ENCODE measurements around the gene PTK6.

DNA sequence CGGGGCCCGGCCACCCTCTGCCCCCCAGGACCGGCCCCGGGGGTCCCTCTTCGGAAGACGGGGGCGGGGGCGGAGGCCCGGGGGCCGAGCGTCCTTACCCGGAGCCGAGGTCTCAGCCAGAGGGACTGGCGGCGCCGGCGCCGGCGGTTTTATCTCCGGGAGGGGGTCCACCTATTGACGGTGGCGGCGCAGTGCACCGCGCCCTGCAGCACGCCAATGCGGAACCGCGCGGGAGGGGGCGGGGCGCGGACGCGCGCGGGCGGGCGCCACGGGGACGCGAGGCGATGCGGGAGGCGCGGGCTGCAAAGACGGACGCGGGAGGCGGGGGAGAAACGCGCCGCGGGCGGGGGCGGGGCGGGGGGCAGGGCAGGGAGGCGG is 38.2 kb downstream of the PTK6 start, which contains the start of gene EEF1A2:
- TF ChIP-seq, protein P1, sequence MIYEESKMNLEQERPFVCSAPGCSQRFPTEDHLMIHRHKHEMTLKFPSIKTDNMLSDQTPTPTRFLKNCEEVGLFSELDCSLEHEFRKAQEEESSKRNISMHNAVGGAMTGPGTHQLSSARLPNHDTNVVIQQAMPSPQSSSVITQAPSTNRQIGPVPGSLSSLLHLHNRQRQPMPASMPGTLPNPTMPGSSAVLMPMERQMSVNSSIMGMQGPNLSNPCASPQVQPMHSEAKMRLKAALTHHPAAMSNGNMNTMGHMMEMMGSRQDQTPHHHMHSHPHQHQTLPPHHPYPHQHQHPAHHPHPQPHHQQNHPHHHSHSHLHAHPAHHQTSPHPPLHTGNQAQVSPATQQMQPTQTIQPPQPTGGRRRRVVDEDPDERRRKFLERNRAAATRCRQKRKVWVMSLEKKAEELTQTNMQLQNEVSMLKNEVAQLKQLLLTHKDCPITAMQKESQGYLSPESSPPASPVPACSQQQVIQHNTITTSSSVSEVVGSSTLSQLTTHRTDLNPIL (CRISPR knock-in tag; IDR thresholded peaks at IDR 0.05; ENCODE audit: low read depth) = no peak
- TF ChIP-seq ZFP3 (CRISPR knock-in tag; IDR thresholded peaks at IDR 0.05) (no peak), GLIS3 (CRISPR knock-in tag; IDR thresholded peaks at IDR 0.05) (no peak)
